Anterior cingulate cortex (tissue), 58 donors: Measurements from ENCODE around the gene B9D2.
A peak's percentile ranks its signal among the peaks of the same experiment; 100 is the strongest.
"Not testable (repeated sequence)": the region's sequence is repeated elsewhere in the genome, so short reads cannot be mapped to it uniquely, and the experiment has no call there.

Experiments used
- DNase-seq, 58 donors: peaks; one replicate each; lab custom pipeline; 2025; lab: John Stamatoyannopoulos, UW

The B9D2 gene, protein sequence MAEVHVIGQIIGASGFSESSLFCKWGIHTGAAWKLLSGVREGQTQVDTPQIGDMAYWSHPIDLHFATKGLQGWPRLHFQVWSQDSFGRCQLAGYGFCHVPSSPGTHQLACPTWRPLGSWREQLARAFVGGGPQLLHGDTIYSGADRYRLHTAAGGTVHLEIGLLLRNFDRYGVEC

GRCh38 chr19:41363753-41364523 is at the start of gene B9D2:
Gene B9D2, minus strand, starts transcription at chr19:41364149. Its CDS starts 630 bp downstream, at chr19:41363519.
- peak; percentile 74 to 100 (median 97) for DNase-seq

GRCh38 chr19:41412953-41413352 is 49.0 kb upstream of the B9D2 start:
- no peak for DNase-seq

GRCh38 chr19:41411968-41412265 is 48.0 kb upstream of the B9D2 start:
- DNase-seq = peak in 38 of 58 donors; percentile 13 to 78 (median 47)

GRCh38 chr19:41411100-41411967 is 47.4 kb upstream of the B9D2 start:
- DNase-seq = no peak

DNA sequence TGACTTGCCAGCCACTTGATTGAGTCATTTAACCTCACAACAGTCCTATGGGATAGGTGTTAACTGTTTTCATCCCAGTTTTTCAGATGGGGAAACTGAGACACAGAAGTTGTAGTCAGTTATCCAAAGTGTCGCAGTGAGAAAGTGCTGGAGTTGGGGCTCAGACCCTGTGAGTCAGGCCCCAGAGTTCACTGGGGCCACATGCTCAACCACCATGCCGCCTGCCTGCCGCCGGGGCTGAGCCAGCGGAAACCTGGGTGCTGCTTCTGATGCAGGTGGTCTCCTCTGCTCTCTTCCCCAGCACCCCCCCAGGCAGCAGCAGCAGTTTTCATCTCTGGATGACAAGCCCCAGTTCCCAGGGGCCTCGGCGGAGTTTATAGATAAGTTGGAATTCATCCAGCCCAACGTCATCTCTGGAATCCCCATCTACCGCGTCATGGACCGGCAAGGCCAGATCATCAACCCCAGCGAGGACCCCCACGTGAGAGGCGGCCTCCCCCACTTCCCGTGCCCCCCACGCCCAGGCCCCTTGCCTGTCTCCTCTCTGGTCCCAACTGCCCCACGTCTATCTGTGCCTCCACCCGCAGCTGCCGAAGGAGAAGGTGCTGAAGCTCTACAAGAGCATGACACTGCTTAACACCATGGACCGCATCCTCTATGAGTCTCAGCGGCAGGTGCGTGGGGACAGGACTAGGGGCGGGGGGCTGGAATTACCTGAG is 46.5 kb upstream of the B9D2 start:
- DNase-seq = no peak

GRCh38 chr19:41409288-41409687 is 45.3 kb upstream of the B9D2 start:
- no peak for DNase-seq

DNA sequence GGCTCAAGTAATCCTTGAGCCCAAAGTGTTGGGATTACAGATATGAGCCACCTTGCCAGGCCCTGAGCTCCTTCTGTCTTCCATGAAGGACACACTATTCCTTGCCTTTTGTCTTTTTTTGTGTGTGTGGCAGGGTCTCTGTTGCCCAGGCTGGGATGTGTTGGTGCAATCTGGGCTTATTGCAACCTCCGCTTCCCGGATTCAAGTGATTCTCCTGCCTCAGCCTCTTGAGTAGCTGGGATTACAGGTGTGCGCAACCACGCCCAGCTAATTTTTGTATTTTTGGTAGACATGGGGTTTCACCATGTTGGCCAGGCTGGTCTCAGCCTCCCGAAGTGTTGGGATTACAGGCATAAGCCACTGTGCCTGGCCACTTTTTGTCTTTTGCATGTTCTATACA is 44.9 kb upstream of the B9D2 start:
- DNase-seq = not testable (repeated sequence)

- DNase-seq = no peak
Observed at GRCh38 chr19:41408256-41408655, 44.3 kb upstream of the B9D2 start.

GRCh38 chr19:41407271-41407670 is 43.3 kb upstream of the B9D2 start:
- DNase-seq = peak in 1 of 58 donors; percentile 3

- DNase-seq = no peak
Observed at GRCh38 chr19:41405776-41406175, 41.8 kb upstream of the B9D2 start.

DNA sequence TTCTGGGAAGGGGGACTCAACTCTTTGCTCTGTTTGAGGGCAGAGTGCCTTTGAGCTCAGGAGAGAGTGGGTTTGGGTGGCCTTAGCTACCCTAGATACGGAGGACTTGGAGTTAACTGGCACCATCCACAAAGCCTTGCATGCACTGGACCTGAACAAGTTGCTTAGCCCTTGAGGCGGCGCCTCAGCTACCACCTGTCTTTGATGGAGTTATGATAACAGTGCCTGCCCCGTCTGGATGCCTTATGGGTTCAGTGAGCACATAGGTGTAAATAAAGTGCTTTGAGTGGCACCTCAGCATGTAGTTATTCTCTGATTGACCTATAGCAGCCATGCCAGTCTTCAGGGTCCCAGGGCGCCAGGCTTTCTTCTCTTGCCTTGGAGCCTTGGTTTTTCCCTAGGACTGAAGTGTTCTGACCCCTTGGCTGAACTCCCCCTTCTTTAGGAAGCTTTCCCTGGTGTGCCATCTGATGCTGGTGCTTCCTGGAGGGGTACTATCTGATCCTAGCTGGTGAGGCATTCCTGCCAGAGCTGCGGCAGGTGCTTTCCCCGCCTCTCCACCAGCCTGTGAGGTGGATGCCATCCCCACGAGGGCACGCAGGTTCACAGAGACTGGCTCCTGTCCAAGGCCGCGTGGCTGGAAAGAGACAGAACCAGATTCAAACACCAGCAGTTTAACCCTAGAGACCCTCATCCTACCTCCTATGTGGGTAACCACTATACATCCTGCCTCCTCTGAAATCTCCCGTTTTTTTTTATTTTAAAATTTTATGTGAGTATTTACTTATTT is 39.4 kb upstream of the B9D2 start:
- no peak for DNase-seq

DNA sequence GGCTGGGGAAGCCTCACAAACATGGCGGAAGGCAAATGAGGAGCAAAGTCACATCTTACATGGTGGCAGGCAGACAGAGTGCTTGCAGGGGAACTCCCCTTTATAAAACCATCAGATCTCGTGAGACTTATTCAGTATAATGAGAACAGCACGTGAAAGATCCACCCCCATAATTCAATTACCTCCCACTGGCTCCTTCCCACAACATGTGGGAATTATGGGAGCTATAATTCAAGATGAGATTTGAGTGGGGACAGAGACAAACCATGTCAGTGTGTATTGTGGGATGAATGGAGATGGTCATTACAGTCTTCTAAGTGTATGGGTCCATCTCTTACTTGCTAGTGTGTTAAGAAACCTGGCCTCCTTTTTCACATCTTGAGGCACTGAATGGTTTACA is 38.1 kb upstream of the B9D2 start:
- no peak for DNase-seq

DNA sequence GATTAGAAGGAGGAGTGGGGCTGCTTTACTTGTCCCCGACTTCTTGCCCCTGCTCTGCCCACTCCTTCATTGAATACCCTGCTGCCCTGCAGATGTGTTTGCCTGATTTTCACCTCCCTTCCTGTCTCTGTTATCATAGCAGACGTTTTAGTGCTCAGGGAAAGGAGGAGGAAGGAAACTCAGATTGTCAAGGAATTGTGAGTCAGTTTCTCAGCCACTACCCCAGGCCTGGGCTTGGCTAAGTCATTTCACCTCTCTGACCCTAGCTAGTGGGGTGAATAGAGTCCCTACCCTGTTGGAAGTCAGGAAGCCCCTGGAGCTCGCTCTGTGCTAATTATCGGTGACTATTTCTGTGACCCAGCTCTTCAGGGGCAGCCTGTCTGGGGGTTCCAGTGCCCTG is 37.5 kb upstream of the B9D2 start:
- DNase-seq = no peak

DNA sequence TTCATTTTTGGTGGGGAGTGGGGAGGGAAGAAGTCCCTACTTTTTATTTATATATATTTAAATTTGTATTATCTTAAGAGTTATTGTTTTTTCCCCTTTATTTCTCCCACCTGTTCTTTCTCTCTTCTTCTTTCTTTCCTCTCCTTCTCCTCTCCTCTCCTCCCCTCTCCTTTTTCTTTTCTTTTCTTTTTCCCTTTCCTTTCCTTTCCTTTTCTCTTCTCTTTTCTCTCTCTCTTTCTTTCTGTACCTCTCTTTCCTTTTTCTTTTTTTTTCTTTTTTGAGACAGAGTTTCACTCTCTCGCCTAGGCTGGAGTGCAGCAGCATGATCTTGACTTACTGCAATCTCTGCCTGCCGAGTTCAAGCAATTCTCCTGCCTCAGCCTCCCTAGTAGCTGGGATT is 35.6 kb upstream of the B9D2 start:
- DNase-seq = no peak

GRCh38 chr19:41399091-41399490 is 35.1 kb upstream of the B9D2 start:
- no peak for DNase-seq

DNA sequence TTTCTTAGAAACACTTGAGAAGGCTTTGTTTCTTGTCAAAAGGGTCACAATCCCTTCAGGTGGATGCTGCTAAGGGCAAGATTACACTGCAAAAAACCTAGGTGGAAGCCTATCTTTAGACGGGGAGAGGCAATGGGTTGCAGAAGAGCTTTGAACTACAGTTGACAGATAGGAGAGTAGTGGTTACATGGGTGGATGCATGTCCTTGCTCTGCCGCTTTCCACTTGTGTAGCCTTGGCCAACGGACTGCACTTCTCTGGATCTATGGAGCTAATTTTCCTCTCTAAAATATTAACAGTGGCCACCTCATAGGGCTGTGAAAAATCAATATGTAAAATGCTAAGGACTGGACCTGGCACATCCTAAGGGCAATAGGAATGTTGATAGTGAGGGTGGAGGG is 34.6 kb upstream of the B9D2 start:
- DNase-seq = no peak

GRCh38 chr19:41398050-41398418 is 34.1 kb upstream of the B9D2 start:
- DNase-seq = no peak

- peak; percentile 90 to 99 (median 98) for DNase-seq
Observed at GRCh38 chr19:41397086-41398049, 33.4 kb upstream of the B9D2 start, which contains the start of the genes BCKDHA and EXOSC5. Gene BCKDHA, plus strand, starts transcription at chr19:41397818. Its CDS starts 10 bp downstream, at chr19:41397828. Gene EXOSC5, minus strand, starts transcription at chr19:41397359. Its CDS starts 31 bp downstream, at chr19:41397328.

GRCh38 chr19:41395355-41395754 is 31.4 kb upstream of the B9D2 start:
- DNase-seq = no peak
